ENCODE results near the gene CLEC16A.
A peak's percentile ranks its signal among the peaks of the same experiment; 100 is the strongest.

The CLEC16A gene

GRCh38 chr16:11045846-11046245, 101.5 kb downstream of the CLEC16A start:
- no peak for DNase-seq

GRCh38 chr16:11046382-11046931, 102.1 kb downstream of the CLEC16A start:
- no peak for DNase-seq

GRCh38 chr16:11047057-11047456, 102.7 kb downstream of the CLEC16A start:
- DNase-seq, result no peak

GRCh38 chr16:11047939-11048800, 103.8 kb downstream of the CLEC16A start:
- DNase-seq, result peak in 1 of 14 donors; percentile 41

- no peak for DNase-seq
These were observed 105.2 kb downstream of the CLEC16A start for GRCh38 chr16:11049396-11050059.

GRCh38 chr16:11050536-11050935, 106.2 kb downstream of the CLEC16A start:
- DNase-seq, result no peak

- DNase-seq, result no peak
These were observed 106.6 kb downstream of the CLEC16A start for GRCh38 chr16:11050944-11051343.

- no peak for DNase-seq
These were observed 107.1 kb downstream of the CLEC16A start for GRCh38 chr16:11051430-11051829.

GRCh38 chr16:11051879-11052808, 107.8 kb downstream of the CLEC16A start:
- no peak for DNase-seq

GRCh38 chr16:11053916-11054460, 109.6 kb downstream of the CLEC16A start:
- peak in 2 of 14 donors; percentile 15 to 81 for DNase-seq

- no peak for DNase-seq
These were observed 112.0 kb downstream of the CLEC16A start for GRCh38 chr16:11056090-11056992.

GRCh38 chr16:11056993-11057649, 112.8 kb downstream of the CLEC16A start:
- peak in 7 of 14 donors; percentile 11 to 93 (median 19) for DNase-seq

- DNase-seq, result no peak
These were observed 113.5 kb downstream of the CLEC16A start for GRCh38 chr16:11057711-11058345.

GRCh38 chr16:11058832-11059231, 114.5 kb downstream of the CLEC16A start:
- DNase-seq, result no peak

GRCh38 chr16:11059588-11059987, 115.2 kb downstream of the CLEC16A start:
- no peak for DNase-seq

- no peak for DNase-seq
These were observed 116.0 kb downstream of the CLEC16A start for GRCh38 chr16:11060364-11060763.

- no peak for DNase-seq
These were observed 116.5 kb downstream of the CLEC16A start for GRCh38 chr16:11060842-11061241.

GRCh38 chr16:11061629-11062270, 117.4 kb downstream of the CLEC16A start:
- no peak for DNase-seq
